HepG2 (cell line): ENCODE data around the gene COX6B1. TPM values are rescaled to one million over a fixed set of nuclear protein-coding genes. Genes with fewer than 3 reads are reported as not detected.

Experiments
- CHCHD3 ChIP-seq: sonication (generic); formaldehyde crosslinking; IDR thresholded peaks from 2 replicates; pipeline ENCODE4 v1.8.0; 2022; ENCODE audit warnings: mild to moderate bottlenecking, missing genetic modification reagents, moderate library complexity
- CREB1 ChIP-seq, 2 experiments: fragments of 450-650 bp in 1 of 2; IDR thresholded peaks; 2 replicates each; pipeline ENCODE4 v1.6.1; 2016 to 2017; ENCODE audit warnings: control low read depth in 1 of 2, mild to moderate bottlenecking in 1 of 2, missing compliant biosample characterization in 1 of 2, missing genetic modification characterization in 1 of 2
- ZBTB7B ChIP-seq: sonication (generic); formaldehyde crosslinking; IDR thresholded peaks from 2 replicates; pipeline ENCODE4 v1.4.0; 2020; ENCODE audit warnings: missing genetic modification reagents
- ZNF331 ChIP-seq: sonication (generic); formaldehyde crosslinking; IDR thresholded peaks from 2 replicates; pipeline ENCODE4 v1.4.0; 2020; ENCODE audit warnings: missing genetic modification reagents
- ZNF382 ChIP-seq: sonication (generic); formaldehyde crosslinking; IDR thresholded peaks from 2 replicates; pipeline ENCODE4 v1.5.0; 2020; ENCODE audit warnings: missing genetic modification reagents, mild to moderate bottlenecking, borderline replicate concordance
- ZNF510 ChIP-seq: sonication (generic); formaldehyde crosslinking; IDR thresholded peaks from 2 replicates; pipeline ENCODE4 v1.4.0; 2020; ENCODE audit warnings: low read depth, mild to moderate bottlenecking, missing genetic modification reagents
- polyA plus RNA-seq, 8 experiments: library from polyadenylated mRNA; depleted of rRNA in 3 of 8; stranded (reverse) in 7 of 8; unstranded in 1 of 8; fragments of >200 nt; fragmentation: Illumina TruSeq in 4 of 8; extraction: Trizol in 4 of 8; gene quantifications; 2 replicates each; pipeline versions ENCODE4 v1.2.1 to v1.2.3, GENCODE V29; 2011 to 2016; ENCODE audit warnings: low read depth in 4 of 8, missing spikeins in 1 of 8, mixed read lengths in 1 of 8; ENCODE audit not compliant: insufficient read depth in 1 of 8
- total RNA-seq, 5 experiments: library from RNA; depleted of rRNA; stranded (reverse); fragments of >200 nt; fragmentation: Illumina TruSeq; extraction: Trizol; gene quantifications; 2 replicates each; pipeline ENCODE4 v1.2.3, GENCODE V29; 2016; ENCODE audit warnings: low read depth in 1 of 5
- TF ChIP-seq, protein P1 (sequence below), 2 experiments: sonication (generic) in 1 of 2; formaldehyde crosslinking in 1 of 2; IDR thresholded peaks; 2 replicates each; pipeline versions ENCODE4 v1.5.1 to v1.6.1; 2011 to 2020; ENCODE audit warnings: borderline replicate concordance in 1 of 2, low read depth in 1 of 2, low read length in 1 of 2, mild to moderate bottlenecking in 1 of 2, missing genetic modification reagents in 1 of 2, moderate library complexity in 1 of 2
- TF ChIP-seq, protein P2 (sequence below): sonication (generic); formaldehyde crosslinking; conservative IDR thresholded peaks from 2 replicates; pipeline ENCODE4 v1.8.1; 2023; ENCODE audit warnings: missing genetic modification reagents
- TF ChIP-seq, protein P3 (sequence below): sonication (generic); formaldehyde crosslinking; IDR thresholded peaks from 2 replicates; pipeline ENCODE4 v1.4.0; 2020; ENCODE audit warnings: missing genetic modification reagents, mild to moderate bottlenecking, borderline replicate concordance
- TF ChIP-seq, protein P4 (sequence below): sonication (generic); formaldehyde crosslinking; IDR thresholded peaks from 2 replicates; pipeline ENCODE4 v1.5.1; 2020; ENCODE audit warnings: mild to moderate bottlenecking, moderate library complexity, missing genetic modification reagents
- TF ChIP-seq, protein P5 (sequence below): sonication (generic); formaldehyde crosslinking; IDR thresholded peaks from 2 replicates; pipeline ENCODE4 v1.5.0; 2020; ENCODE audit warnings: mild to moderate bottlenecking, missing genetic modification reagents, borderline replicate concordance

Gene COX6B1
- total and polyA plus RNA-seq, 2 of the 13 experiments (the other 11 are each of a cell fraction or from before 2014, with no cell fraction given), result 481 to 487 TPM

DNA sequence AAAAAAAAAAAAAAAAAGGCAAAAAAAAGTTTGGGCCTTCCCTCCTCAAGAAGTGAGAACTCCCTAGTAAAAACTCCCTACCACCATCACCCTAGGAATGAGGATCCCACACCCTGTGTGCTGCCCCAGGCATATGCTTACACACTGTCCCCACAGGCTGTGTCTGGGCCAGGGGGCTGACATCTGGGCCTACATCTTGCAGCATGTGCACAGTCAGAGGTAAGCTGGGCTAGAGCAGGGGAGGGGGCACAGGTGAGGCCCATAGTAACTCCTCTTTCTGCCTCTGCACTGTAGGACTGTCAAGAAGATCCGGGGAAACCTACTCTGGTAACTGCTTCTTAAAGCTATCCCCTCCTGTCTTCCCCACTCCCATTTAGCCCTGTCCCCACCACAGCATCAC is 34.5 kb upstream of the COX6B1 start (continued):
- TF ChIP-seq, protein P1, sequence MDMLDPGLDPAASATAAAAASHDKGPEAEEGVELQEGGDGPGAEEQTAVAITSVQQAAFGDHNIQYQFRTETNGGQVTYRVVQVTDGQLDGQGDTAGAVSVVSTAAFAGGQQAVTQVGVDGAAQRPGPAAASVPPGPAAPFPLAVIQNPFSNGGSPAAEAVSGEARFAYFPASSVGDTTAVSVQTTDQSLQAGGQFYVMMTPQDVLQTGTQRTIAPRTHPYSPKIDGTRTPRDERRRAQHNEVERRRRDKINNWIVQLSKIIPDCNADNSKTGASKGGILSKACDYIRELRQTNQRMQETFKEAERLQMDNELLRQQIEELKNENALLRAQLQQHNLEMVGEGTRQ (IDR thresholded peaks at IDR 0.05; ENCODE audit: low read depth, low read length), result no peak
- TF ChIP-seq, protein P1 (CRISPR knock-in tag; IDR thresholded peaks at IDR 0.05; ENCODE audit: borderline replicate concordance), result no peak
- no peak for TF ChIP-seq ZNF331 (CRISPR knock-in tag)
- TF ChIP-seq ZBTB7B (CRISPR knock-in tag), result no peak
- TF ChIP-seq, protein P2, sequence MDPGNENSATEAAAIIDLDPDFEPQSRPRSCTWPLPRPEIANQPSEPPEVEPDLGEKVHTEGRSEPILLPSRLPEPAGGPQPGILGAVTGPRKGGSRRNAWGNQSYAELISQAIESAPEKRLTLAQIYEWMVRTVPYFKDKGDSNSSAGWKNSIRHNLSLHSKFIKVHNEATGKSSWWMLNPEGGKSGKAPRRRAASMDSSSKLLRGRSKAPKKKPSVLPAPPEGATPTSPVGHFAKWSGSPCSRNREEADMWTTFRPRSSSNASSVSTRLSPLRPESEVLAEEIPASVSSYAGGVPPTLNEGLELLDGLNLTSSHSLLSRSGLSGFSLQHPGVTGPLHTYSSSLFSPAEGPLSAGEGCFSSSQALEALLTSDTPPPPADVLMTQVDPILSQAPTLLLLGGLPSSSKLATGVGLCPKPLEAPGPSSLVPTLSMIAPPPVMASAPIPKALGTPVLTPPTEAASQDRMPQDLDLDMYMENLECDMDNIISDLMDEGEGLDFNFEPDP (CRISPR knock-in tag), result no peak
- TF ChIP-seq ZNF510 (CRISPR knock-in tag), result no peak
- no peak for TF ChIP-seq CHCHD3
- TF ChIP-seq, protein P3, sequence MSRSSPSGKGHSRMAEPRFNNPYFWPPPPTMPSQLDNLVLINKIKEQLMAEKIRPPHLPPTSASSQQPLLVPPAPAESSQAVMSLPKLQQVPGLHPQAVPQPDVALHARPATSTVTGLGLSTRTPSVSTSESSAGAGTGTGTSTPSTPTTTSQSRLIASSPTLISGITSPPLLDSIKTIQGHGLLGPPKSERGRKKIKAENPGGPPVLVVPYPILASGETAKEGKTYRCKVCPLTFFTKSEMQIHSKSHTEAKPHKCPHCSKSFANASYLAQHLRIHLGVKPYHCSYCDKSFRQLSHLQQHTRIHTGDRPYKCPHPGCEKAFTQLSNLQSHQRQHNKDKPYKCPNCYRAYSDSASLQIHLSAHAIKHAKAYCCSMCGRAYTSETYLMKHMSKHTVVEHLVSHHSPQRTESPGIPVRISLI (CRISPR knock-in tag), result no peak
- TF ChIP-seq CREB1 (IDR thresholded peaks at IDR 0.05), result no peak
- no peak for TF ChIP-seq CREB1 (CRISPR knock-in tag; IDR thresholded peaks at IDR 0.05)
- TF ChIP-seq, protein P4, sequence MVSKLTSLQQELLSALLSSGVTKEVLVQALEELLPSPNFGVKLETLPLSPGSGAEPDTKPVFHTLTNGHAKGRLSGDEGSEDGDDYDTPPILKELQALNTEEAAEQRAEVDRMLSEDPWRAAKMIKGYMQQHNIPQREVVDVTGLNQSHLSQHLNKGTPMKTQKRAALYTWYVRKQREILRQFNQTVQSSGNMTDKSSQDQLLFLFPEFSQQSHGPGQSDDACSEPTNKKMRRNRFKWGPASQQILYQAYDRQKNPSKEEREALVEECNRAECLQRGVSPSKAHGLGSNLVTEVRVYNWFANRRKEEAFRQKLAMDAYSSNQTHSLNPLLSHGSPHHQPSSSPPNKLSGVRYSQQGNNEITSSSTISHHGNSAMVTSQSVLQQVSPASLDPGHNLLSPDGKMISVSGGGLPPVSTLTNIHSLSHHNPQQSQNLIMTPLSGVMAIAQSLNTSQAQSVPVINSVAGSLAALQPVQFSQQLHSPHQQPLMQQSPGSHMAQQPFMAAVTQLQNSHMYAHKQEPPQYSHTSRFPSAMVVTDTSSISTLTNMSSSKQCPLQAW (CRISPR knock-in tag), result no peak
- no peak for TF ChIP-seq ZNF382 (CRISPR knock-in tag)
- TF ChIP-seq, protein P5, sequence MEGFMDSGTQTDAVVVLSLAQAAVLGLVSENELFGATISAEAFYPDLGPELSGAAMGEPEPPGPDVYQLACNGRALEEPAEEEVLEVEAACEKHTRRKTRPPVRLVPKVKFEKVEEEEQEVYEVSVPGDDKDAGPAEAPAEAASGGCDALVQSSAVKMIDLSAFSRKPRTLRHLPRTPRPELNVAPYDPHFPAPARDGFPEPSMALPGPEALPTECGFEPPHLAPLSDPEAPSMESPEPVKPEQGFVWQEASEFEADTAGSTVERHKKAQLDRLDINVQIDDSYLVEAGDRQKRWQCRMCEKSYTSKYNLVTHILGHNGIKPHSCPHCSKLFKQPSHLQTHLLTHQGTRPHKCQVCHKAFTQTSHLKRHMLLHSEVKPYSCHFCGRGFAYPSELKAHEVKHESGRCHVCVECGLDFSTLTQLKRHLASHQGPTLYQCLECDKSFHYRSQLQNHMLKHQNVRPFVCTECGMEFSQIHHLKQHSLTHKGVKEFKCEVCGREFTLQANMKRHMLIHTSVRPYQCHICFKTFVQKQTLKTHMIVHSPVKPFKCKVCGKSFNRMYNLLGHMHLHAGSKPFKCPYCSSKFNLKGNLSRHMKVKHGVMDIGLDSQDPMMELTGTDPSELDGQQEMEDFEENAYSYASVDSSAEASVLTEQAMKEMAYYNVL, result no peak
- TF ChIP-seq, all 625 proteins: peak for 0
